Activated CD4-positive, alpha-beta T cell treated with anti-CD3 and anti-CD28 coated beads, Interleukin-10, Interleukin-2, amounts not matched to agents 100 ng/mL and 50 ng/mL, durations not matched to agents 16 hours and 8 hours (primary cell): ENCODE measurements around the gene IGF1.
"Not testable (repeated sequence)": the region's sequence is repeated elsewhere in the genome, so short reads cannot be mapped to it uniquely, and the experiment has no call there.

Experiments used
- DNase-seq: peaks from one replicate; pipeline ENCODE4 v3.0.0-alpha.2; 2020

IGF1 gene

DNA sequence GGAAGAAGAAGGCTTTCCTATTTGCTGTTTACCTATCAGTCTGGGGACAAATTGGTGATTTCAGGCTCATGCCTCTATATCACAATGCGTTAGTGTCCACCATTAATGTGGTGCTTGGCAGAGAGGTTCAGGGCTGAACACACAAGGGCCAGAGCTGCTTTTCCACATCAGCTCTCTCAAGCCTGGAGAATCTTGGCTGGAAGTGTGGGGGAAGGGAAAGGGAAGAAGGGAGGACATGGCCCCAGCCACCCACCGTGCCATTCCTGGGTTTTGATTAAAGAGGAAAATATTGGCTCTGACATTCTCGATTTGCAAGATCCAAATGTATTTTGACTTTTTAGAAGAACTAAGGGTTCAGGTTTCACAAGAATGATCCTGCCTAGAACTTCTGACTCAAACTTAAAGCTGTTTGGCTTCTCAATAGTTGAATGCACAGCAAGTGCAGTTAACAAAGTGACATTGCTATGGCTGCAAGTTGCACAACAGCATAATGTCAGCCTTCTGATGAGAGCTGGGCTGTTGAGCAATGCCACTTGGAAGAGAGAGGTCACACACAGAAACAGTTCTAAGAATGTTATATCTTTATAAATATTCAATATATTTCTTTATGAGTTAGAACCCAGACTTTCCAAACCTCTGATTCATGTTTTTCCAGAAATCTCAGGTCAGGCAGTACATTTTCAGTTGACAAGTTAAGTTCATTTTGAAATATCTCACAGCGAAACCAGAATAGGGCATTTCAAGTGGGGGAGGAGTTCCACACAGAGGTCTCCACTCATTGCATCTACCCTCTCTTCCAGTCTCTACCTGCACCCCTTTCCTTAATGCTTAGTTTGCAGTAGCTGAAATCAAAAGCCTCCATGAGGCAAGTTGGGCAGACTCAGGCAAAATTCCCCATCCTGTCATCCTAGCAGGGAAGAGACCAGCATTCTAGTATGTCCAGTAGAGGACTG is 25.3 kb downstream of the IGF1 start:
- no peak for DNase-seq

DNA sequence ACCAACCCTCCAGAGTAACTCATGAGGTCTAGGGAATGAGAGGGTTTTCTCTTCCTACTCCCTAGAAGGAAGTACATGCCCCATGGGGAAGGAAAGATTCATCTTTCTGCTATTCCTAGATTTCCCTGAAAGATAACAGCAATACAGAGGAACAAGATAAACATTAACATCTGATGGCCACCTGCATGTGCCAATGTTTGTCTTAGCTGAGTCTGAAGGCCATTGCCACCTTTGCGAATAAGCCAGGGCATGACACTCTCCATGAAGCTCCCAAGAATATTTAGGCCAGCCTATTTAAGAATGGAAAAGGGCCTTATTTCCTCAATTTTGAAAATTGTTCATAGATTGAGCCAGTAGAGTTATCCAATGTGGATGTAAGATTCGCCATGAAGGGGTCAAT is 26.0 kb downstream of the IGF1 start:
- no peak for DNase-seq

DNA sequence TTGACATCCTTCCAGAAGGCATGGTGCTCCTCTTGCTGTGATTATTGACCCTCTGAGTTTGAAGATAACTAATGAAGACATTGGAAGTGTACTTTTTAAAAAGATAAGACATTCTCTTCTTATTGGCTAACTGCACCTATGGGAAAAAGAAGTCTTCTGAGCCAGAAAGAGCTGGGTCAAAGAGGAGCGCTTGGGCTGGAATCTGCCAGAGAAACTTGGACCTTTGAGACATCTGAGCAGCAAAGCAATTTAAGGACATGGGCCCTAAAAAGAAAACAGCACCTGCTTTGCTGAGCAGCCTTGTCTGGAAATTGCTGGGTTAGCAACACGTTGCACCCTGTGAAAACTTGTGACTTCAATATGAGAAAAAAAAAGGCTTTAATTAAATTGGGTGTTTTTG is 27.8 kb downstream of the IGF1 start:
- no peak for DNase-seq

DNA sequence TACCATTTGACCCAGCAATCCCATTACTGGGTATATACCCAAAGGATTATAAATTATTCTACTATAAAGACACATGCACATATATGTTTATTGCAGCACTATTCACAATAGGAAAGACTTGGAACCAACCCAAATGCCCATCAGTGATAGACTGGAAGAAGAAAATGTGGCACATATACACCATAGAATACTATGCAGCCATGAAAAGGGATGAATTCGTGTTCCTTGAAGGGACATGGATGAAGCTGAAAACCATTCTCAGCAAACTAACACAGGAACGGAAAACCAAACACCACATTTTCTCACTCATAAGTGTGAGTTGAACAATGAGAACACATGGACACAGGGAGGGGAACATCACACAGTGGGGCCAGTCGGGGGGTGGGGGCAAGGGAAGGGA is 31.3 kb downstream of the IGF1 start:
- DNase-seq = not testable (repeated sequence)

DNA sequence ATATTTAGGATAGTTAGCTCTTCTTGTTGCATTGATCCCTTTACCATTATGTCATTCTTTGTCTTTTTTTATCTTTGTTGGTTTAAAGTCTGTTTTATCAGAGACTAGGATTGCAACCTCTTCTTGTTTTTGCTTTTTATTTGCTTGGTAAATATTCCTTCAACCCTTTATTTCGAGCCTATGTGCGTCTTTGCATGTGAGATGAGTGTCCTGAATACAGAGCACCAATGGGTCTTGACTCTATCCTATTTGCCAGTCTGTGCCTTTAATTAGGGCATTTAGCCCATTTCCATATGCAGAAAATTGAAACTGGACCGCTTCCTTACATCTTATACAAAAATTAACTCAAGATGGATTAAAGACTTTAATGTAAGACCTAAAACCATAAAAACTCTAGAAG is 32.9 kb downstream of the IGF1 start:
- not testable (repeated sequence) for DNase-seq

DNA sequence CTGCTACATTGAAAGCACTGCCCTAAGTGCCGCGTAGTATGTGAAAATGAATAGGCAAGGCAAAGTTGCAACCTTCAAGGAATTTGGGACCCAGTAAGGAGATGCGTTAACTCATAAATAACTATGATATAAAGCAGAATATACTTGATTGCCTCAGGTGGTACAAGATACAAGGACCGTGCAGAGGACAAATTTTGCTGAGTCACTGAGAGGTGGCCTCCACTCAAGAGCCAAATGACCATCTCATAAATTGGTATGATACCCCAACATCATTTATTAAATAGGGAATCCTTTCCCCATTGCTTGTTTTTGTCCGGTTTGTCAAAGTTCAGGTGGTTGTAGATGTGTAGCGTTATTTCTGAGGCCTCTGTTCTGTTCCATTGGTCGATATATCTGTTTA is 35.7 kb downstream of the IGF1 start:
- DNase-seq = no peak

DNA sequence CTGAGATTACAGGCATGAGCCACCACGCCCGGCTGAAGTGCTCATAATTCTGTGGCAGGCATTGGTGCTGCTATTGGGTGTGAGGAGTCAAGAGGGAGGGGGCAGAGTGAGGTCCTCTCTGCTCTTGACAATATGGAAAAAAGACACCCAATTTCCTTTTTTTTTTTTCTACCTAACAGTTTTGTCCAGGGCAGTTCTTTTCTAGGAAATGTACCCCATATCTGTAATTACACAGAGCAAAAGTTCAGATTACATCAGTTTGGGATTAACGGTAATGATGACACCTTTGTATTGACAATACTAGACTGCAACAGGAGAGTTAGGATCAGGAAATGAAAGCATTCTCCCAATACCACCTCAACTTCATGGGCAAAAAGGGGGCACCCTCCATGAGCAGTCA is 36.3 kb downstream of the IGF1 start:
- DNase-seq = no peak

DNA sequence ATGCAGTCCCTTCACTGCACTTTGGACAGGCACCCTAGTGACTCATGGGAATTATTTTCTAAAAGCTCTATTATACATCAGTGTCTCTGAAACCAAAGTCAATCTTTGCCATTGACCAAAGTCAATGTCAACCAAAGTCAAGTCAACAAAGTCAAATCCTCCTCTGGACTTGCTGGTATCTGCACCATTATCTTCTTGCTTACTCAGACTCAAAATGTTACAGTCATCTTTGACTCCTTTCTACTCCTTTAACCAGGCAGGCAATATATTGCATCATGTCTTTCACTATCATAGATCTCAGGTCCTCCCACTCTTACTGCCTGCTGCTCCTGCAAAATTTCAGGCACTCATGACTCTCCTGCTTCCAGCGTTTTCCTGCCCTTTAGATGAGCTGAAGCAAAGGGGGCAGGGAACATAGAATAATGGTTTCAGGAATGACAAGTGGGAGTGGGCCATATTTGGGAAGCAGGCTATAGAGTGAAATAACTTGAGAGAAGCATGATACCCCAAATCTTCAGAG is 39.2 kb downstream of the IGF1 start:
- DNase-seq = peak; percentile 36

DNA sequence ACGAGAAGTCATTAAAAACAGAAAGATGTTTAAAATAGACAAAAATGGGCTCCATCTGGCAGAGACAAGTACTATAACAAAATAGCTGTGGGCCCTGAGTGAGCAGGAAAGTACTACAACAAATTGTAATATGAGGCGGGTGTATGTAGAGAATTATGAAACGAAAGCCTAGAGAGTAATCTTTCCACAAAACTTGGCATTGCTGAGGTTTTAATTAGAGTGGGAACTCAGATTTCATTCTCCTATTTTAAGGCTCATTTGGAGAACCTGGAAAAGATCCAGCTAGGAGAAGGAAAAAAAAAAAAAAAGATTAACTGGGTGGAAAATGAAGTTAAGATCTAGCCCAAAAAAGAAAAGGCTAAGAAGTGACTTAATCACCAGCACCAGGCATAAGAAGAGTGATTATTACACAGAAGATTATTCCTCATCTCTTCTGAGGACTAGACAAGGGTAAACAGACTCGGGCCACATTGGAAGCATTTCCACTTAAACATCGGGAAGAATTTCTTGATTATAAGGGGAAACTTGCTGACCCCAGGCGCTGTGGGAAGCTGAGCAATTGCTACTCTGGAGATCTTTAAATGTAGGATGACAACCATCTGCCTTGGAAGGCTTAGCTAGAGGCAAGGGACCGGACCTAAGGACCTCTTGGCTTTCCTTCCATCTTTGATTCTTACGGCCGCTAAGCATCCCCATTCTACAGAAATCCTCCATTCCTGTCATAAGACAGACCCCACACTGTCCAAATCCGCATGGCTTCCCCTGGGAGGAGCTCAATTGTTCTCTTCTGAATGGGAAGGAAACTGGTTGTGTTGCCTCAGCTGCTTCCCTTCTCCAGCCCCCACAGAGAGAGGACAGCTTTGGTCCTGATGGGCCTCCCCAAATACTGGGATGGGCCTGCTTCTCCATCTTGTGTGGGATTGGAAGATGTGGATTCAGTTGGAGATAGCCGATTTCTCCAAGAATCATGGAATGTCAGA is 40.6 kb downstream of the IGF1 start:
- DNase-seq = no peak

DNA sequence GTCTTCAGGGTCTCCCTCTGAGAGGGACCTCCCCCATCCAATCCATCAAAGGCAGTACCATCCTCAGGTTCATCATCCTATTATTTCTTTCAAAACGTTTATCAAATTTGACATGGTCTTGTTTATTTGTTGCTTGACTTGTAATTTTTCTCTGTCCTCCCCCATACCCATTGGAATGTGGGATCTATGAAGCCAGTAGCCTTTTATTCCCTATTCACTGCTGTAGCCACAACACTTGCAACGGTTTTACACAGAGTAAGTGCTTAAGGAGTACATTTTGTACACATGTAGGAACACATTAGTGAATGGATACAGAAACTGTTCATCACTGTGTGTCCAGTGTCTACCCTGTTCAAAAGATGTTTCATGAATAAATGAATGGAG is 41.5 kb downstream of the IGF1 start:
- no peak for DNase-seq

DNA sequence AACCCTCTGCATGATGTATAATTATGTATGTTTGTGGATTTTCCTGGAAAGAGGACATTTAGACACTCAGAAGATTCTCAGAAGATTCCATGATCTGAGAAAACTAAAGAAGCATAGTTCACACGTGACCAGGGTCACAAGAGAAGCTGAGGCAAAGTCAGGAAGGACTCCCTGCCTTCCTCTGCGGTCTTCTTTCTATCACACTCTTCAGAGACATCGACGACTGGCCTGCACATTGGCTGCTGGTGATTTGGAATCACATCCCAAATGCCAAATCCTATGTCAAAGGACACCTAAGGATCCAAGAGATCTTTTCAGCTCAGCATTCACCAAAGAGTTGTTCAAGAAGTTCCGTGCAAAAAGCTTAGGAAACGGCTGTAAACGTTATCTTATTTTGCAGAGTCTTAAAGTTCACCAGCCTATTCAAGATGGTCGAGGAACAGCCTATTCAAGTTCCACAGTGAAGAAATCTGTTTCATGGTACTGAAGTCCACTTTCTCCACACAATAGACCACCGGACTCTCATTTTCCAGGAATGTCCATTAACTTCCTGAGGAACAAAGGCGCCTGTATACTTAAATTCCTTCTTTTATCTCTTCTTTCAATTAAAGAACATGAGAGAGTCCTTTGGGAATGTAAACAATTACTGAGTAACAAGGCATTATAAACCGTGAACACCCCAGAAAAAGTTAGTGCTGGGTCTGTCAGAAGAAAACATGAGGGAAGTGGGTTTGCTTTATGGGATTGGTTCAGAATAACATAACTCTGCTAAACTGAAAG is 42.1 kb downstream of the IGF1 start:
- DNase-seq = no peak

DNA sequence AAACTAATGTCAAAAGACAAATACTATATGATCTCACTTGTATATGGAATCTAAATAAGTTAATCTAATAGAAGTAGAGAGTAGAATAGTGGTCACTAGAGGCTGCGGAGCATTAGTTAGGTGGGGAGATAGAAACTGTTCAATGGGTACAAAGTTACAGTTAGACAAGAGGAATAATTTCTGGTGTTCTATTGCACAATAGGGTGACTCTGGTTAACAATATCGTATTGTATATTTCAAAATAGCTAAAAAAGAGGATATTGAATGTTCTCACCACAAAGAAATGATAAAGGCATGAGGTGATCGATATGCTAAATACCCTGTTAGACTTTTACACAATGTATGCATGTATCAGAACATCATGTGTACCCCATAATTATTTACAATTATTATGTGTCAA is 42.9 kb downstream of the IGF1 start:
- no peak for DNase-seq

DNA sequence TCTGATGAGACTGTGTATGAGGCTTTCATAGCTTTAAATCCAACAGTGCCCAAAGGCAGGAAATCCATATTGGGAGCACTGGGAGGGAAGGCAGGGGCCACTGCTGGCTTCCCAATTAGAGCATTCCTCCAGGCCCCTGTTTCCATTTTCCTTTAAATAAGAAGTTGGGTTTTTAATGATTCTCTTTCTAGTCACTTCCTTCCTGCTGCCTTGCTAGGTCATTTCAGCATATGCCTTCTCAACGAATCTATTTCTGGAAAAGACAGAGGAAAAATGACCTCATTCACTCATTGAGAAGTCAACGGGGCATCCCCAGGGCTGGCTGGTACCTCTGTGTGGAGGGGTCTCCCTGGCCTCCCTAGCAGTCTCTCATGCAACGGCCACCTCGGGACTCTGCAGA is 43.5 kb downstream of the IGF1 start:
- no peak for DNase-seq

DNA sequence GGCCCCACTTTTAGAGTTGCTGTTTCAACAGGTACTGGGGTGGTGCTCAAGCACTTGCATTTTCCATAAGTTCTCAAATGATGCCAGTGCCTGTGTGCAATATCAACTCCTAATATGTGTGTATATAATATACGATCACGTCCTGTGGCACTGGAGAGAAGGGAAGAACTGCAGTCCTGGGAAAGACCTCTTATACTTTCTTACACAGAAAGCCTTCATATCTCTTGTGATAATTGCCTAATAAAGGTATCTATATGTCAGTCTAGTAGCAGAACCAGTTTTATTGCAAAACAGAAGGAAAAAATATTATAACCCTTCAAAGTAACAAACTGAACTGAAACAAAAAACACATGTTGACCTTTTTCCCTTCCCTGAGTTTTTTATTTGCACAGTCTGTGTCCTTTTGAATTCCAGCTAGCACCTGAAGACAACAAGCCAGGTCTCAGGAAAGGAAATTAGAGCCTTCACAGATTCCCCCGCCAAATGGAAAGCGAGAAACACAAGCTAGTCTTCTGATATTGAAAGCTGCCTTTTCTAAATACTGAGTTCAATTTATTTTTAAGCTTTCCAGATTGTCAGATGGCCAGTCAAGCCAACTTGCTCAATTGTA is 44.4 kb downstream of the IGF1 start:
- no peak for DNase-seq

DNA sequence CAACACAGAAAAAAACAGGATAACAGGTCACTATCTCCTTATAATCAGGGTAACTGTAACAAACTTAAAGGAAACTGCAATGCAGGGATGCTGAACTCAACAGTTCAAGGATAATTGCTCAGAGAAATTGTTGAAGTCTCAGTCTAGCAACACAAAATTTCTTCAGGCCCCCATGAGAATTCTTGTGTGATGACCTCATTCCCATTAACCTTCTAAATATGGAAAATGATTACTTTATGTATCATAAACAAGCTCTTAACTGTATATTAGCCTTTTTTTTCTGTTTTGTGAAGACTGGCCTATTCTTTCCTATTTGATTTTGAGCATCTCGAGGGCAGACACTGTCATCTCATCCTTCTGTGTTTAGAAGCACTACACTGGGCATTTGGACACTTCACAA is 47.1 kb downstream of the IGF1 start:
- no peak for DNase-seq

DNA sequence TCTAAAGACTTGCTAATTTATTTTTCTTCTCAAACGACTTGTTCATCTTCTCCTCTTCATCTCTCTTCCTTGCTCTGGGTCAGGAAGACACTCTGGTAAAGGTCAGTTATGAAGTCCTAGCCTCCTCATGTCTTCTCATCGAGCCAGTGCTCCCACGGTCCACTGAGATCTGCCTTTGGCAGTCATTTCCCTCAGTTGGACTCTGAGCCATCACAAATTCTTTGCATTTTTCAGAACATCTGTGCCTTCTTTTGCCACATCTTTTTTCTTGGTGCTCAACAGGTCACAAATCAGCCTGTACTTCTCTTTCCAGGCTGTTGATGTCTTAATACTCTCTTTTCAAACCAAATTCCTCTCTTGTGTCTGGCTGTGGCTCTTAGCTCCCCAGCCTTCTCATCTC is 49.7 kb downstream of the IGF1 start:
- DNase-seq = no peak

DNA sequence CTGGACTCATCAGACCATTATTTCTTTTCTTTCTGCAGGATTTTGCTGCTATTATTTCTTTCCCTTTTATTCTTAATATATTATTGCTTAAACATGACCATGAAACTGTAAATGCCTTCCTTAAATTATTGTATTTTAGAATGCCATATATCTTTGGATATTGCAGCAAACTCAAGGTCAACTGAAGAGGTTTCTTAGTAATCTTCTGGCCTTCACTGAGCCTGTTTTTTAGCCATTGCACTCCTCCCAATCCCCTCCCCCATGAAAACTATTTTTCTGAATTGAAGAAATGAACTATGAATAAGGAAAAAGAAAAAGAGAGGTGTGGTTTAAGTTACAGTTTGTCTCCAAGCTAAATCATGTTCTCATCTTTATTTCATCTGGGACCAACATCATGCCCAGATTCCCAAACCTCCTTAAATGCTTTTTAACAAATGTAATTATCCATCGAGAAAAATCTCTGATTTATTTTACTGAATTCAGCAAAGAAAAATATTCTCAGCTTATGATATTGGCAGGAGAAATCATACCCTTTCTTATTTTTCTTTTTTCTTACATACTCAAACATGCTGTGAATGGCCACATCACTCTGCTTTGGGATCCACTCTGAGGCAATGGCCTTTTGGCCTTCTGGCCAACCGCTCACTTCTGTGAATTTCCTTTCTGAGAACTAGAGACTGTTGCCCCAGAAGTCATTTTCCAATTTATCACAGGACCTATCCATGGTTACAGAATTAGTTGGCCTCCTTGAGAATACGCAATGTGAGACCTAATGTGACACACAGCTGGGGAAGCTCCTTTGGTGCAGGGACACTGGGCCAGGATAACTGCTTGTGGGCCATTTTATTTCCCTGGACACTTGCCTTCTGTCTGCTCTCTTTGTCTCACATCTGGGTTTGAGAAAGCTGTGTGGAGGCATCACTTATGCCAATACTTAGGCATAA is 50.9 kb downstream of the IGF1 start:
- no peak for DNase-seq

DNA sequence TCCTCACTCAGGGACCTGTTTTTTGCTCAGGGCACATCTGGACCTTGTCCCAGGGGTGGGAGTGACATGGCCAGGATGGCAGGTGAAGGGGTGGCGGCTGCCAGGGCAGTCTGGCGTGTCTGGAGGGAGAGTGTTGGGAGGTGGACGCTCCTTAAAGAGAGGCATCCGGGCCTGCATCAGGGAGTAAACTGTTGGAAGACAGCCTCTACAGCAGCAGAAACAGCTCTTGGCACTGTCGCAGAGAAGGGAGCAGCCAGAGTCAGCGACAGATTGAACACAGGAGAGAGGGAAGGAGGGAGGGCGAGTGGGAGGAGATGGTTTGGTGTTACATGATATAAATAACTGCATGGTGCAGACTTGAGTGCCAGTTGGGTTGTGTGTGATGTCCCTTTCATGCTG is 52.8 kb downstream of the IGF1 start:
- no peak for DNase-seq

DNA sequence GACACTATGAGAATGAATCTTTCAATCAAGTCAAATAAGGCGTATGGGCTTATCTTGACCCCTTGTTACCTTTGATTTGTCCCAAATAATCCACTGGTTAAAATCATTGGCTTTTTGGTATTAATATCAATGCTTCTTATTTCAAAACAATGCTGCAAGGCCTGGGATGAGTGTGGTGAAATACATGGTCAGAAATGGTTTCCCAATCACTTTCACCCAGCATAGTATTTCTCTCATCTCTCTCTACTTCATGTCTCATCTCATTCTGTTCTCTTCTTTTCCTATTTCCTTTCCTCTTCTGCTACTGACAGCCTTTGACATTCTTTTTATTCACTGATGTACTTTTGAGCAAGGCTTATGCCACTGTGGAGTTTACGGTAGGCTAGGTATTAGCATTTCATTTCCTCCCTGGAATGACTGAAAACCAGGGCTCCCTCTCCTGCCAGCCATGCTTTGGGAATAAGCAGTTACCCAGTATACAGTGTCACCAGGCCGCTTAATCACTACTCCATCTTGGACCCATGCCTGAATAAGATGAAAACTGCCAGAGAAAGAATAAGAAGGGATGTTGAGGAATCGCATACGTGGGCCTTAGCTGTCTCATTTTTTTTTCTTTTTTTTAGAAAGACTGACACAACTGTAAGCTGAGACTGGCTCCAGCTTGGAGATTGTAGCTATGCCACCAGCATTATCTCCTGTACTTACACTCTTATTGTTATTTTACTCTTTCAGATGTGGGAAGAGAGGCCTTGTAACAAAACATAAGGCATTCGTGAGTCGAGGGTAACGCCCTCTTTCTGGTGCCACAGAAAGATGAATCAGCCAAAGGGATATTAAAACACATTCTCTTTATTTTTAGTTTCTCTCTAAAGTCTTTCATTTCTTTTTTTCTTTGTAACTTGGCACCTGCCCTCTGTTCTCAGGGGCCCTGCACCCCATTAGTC is 53.5 kb downstream of the IGF1 start:
- no peak for DNase-seq
